Upper lobe of left lung (tissue), 4 donors: ENCODE measurements around the gene ITIH2.

Source experiments
- EP300 ChIP-seq, 4 donors: sonication (generic); formaldehyde crosslinking; IDR thresholded peaks; one replicate each; pipeline ENCODE4 v1.5.1; 2017; ENCODE audit warnings: antibody characterized with exemption in 4 of 4, control low read depth in 2 of 4
- TF ChIP-seq, protein P1 (sequence below), 6 experiments: fragments of 450-650 bp in 4 of 6; fragments of 200-600 bp in 2 of 6; sonication (generic) in 2 of 6; IDR thresholded peaks; one replicate each; pipeline ENCODE4 v1.5.1; 2016 to 2019; ENCODE audit warnings: antibody characterized with exemption in 6 of 6

DNA sequence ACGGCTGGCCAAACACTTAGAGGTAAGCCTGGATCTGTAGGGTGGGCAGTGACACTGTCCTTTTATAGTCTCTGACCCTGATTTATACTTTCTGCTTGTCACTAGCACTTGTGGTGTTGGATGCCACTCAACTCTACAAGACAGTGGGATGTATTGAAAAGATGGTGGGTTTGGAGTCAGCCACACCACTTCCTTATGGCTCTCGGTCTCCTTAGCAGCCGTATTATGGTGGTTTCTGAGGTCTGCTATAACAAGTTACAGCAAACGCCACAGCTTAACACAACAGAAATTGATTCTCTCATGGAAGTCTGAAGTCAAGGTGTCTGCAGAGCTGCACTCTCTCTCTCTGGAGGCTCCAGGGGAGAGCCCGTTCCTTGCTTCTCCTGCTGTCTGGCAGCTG is 14.7 kb downstream of the ITIH2 start:
- TF ChIP-seq, protein P1, sequence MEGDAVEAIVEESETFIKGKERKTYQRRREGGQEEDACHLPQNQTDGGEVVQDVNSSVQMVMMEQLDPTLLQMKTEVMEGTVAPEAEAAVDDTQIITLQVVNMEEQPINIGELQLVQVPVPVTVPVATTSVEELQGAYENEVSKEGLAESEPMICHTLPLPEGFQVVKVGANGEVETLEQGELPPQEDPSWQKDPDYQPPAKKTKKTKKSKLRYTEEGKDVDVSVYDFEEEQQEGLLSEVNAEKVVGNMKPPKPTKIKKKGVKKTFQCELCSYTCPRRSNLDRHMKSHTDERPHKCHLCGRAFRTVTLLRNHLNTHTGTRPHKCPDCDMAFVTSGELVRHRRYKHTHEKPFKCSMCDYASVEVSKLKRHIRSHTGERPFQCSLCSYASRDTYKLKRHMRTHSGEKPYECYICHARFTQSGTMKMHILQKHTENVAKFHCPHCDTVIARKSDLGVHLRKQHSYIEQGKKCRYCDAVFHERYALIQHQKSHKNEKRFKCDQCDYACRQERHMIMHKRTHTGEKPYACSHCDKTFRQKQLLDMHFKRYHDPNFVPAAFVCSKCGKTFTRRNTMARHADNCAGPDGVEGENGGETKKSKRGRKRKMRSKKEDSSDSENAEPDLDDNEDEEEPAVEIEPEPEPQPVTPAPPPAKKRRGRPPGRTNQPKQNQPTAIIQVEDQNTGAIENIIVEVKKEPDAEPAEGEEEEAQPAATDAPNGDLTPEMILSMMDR (IDR thresholded peaks at IDR 0.05), result no peak
- no peak for TF ChIP-seq EP300 (IDR thresholded peaks at IDR 0.05)
